NT2/D1 (cell line): ENCODE data around the gene ATP1A1.

ENCODE experiments used
- SUZ12 ChIP-seq: IDR thresholded peaks from 2 replicates; pipeline ENCODE4 v1.6.1; 2011; ENCODE audit not compliant: insufficient read length, insufficient read depth; ENCODE audit errors: extremely low read depth
- YY1 ChIP-seq: IDR thresholded peaks from 2 replicates; pipeline ENCODE4 v1.6.1; 2011; ENCODE audit not compliant: insufficient read length, insufficient read depth
- ZNF274 ChIP-seq: IDR thresholded peaks from 2 replicates; pipeline ENCODE4 v1.6.1; 2011; ENCODE audit warnings: mild to moderate bottlenecking, low read depth, low read length

DNA sequence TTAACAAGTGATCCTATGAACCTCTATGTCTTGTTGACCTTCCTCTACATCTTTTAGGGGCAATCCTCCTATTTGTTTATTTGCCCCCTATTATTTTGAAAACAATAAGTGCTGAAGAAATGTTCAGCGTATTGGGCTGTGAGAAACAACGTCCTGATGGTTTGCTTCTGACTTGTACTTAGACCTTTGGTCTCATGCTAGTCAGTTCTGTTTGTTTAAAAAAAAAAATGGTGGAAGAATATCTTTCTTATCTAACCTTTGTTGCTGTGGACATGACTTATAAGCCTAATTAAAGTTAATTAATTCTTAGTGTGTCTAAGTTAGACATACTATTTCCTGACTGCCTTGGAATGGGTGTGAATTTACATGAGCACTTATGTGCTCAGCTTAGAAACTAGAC lies 20.7 kb downstream of the ATP1A1 start:
- TF ChIP-seq YY1 (no peak), ZNF274 (no peak), SUZ12 (no peak)
